Germinal center (tissue), 1 donor: ENCODE results near the gene PCSK6.

Experiments
- DNase-seq: peaks from one replicate; pipeline ENCODE4 v3.0.0; 2012; ENCODE audit warnings: mixed read lengths, low spot score

Gene PCSK6

DNA sequence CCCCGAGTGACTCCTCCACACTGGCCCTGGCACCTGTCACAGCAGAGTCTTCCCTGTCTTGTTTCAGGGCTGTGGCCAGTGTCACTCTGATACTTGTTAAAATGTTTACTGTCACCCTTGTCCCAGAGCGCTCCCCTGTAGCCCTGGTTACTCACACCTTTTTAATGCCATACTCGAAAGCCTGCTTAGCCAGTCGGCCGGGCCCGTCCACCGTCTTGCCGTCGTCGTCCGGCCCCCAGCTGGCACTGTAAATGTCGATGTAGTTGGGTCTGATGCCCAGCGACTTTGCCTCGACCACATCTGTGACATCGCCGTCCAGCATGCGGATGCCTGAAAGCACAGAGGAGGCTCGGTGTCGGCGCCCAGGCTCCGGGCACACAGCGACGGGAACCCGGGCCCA lies 91.3 kb downstream of the PCSK6 start:
- DNase-seq: no peak

DNA sequence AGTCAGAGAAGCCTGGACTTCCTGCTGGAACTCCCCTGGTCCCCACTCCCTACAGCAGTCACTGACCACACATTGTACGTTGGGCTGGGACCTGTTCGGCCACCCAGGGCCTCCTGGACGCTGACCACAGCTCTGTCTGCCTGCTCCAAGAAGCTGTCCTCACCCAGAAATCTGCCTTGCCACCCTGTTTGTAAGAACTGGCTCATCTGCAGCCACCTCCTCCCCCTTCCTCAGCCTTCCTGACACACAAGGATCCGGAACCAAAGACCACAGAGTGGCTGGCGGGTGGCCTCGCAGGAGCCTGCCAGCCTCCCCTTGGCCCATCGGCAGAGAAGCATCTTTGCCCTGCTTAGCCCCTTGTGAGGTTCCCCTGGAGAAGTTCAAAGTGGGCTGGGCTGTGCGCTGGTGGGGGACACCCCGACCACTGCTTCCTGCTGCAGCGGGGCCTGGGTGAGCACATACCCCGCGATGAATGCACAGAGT lies 91.9 kb downstream of the PCSK6 start:
- DNase-seq: no peak

DNA sequence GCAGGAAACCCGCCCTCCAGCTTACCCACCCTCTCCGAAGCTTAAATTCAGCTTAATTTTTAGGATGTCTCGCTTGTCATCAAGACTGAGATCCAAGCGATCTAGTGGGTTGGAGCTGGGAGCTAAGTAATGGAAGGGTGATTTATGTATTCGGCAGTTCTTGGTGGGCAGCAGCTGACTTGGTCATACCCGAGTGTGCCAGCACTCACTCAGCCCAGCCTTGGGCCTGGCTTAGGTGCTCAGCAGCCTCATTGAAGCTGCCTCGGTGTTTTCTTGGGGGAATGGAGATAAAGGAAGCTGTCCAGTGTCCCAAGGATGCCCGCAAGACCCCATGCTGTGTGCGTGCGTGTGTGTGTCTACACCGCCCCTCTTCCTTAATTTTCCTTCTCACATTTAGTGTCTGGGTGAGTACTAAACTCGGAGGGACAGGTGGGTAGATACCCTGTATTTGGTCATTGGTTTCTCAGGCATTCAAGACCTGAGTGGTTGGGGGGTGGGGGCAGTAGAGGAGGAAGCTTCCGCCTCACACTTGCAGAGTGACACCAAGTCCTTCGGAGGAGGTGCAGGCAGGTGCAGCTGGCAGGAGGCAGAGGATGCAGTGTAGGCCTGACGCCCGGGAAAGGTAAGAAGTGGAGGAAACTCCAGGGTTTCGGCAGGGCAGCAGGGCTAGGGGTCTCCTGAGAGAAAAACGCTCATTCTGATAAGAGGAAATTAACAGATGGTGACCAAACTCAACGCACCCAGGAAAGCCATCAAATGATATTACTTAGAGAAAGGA lies 92.8 kb downstream of the PCSK6 start:
- no peak for DNase-seq

DNA sequence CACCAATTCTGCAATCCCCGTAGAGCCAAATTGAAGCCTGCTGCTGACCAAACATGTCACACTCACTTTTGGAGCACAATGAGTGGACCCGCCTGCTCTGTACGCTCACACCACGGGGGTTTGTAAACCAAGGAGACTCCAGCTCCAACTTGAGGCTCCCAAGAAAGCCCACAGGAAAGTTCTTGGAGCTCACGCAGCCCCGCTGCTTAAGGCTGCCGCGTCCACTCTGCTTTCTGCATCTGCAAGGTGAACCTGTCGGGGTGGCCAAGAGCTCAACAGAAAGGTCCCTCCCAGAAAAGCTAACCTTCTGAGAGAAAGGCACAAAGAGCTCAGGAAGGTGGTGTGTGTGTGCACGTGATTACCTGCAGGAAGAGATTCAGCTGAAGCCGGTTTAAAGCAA lies 94.9 kb downstream of the PCSK6 start:
- no peak for DNase-seq

DNA sequence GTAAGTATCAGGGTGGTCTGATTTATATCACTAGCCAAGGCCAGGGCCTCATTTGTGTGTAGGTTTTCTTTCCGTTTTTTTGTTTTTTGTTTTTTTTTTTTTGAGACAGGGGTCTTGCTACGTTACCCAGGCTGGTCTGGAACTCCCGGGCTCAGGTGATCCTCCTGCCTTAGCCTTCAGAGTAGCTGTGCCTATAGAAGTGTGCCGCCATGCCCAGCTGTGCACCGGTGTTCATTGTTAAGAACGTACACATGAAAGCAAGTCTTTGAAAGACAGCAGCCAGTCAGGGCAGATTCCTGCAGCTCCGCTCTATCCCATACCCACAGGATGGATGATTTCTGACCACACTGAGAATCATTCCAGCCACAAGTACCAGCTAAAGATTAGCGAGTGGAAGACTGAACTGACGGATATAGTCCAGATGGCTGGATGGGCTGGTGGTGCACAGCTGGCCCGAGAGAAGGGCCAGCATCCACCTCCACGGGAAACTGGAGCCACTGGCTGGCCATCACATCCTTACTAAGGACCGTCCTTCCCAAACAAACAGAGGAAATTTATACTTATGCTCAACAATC lies 95.4 kb downstream of the PCSK6 start:
- no peak for DNase-seq

DNA sequence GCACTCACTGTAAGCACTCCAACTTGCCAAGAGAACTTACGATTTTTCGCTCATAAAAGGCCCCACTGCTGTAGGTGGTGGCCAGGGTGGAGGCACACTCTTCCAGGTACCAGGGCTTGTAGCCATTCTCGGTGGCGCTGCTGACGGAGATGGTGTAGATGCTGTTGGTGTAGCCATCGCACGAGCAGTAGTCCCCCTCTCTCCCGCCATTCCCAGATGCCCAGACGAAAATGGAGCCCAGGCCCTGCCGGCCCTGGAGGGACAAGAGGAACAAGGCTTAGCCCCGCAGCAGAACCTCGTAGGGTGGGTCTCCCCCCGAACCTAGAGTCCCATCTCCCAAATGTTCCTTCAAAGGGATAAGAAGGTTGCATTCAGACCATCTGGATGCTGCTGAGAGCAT lies 96.3 kb downstream of the PCSK6 start:
- DNase-seq: no peak

DNA sequence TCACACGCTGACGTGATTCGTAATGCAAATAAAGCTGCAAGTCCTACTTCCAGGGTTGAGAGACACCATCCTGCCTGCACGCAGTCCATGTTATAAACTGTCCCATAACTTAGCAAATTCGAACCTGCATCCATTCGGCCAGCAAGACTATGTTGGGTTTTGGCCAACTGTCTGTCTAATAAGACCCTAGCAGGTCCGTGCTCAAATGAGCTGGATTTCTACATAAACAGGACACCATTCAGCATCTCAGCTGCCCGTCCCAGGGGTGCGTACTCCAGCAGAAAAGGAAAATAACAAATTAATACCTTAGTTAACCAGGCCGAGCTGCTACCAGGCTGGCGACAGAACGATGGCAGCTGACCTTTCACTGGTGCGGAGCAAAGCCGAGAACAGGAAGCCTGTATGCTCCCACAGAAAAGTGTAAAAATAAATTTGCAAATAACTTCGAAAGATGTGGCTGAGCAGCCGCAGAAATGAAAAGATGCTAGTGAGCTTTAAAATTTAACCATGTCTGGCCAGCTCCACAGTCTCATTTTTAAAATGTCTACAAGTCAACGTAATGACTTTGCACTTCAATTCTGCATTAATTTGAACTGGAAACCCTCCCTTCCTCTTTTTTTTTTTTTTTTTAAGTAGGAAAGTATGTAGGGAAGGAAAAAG lies 97.4 kb downstream of the PCSK6 start:
- no peak for DNase-seq

DNA sequence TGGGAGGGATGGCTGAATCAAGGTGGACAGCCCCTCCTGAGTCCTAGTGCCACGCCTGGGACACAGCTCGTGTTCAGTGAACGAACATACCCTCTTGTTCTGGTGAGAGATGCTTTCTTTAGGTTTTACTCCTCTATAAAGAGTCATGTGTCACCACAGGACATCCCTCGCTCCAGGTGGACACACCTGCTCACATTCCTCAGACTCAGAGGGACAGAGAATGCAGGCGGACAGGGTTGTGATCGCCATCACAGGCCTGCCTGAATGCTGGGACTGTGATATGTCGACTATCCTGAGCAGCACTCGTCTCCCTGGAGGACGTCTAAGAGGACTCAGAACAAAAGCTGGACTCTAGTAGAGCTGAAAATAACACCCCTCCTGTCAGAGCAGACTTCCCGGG lies 98.1 kb downstream of the PCSK6 start:
- no peak for DNase-seq

DNA sequence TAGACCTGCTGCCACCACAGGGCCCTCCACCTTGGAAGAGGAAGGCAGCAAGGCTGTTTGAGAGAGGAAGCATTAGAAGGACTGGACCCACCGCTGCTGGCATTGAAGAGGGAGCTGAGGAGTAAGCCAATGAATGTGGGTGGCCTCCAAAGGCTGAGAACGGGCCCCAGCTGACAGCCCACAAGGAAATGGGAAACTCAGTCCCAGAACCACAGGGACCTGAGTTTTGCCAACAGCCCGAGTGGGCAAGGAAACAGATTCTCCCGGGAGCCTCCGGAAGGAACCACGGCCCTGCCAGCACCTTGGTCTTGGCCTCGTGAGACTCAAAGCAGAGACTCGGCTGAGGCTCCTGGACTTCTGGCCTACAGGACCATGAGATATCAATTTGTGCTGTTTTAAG lies 99.0 kb downstream of the PCSK6 start:
- no peak for DNase-seq

DNA sequence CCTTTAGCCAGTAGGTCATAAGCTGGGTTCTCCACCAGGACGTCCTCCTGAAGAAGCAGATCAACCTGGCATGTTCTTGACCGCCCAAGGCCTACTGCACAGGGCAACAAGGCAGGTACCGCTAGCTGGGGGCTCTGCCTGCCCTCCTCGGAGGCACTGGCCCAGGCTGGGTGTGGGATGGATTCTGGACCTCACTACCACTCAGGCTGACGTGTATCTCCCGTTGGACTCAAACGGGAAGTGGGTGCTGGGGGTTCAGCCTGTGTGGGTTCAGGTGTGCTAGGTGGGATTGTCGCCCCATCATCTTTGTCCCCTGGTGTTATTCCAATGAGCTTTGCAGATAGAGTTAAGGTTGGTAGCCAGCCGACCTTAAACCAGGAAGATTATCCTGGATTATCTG lies 99.4 kb downstream of the PCSK6 start:
- no peak for DNase-seq

DNA sequence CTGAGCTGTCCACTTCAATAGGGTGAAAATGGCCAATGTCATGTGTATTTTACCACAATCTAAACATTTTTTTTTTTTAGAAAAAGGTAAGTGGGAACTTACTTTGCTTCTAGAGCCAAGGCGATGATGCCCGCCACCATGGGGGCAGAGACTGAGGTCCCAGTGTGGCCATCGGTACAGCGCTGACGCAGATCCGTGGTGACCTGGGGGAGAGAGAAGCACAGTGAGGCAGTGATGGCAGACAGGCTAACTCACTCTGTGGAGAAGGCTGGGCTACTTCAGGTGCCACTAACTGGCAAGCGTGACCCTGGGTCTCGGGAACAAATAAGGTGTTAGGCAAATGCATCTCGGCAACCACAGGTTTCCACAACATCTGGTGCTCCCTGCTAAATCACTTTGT lies 100.1 kb downstream of the PCSK6 start:
- DNase-seq: no peak

DNA sequence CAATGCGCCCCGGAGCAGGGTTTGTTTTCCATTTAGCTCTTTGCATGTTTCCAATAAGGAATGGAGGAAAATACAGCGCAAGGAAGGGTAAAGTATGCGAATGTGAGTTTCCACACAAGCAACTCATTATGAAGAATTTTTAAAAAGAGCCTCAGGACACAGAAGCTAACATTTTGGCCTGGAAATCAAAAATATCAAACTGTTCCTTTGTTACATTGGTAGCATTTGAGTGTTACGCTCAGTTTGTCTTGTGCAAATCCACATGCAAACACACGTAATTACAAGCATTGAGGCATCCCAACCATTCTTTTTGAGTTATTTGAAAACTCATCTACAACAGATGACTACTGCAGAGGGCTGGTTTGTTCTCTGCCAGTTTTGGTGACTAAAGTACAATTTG lies 101.5 kb downstream of the PCSK6 start:
- no peak for DNase-seq

DNA sequence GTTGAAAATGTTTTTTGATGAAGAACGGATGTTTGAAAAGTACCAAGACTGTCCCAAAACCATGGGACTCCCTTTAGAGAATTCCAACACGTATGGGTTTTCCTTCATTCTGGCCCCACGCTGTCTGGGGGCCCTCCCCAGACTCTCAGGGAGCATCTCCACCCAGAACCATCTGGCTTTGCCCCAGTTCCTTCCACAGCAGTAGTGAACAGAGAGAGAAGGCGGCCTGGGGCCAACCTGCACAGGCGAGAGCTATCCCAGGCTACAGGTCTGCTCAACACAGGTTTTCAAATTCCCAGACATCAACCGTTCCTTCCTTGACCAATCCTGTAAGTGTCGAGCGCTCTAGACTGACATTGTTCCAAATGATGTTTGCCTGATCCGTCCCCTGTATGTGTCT lies 101.9 kb downstream of the PCSK6 start:
- DNase-seq: no peak

DNA sequence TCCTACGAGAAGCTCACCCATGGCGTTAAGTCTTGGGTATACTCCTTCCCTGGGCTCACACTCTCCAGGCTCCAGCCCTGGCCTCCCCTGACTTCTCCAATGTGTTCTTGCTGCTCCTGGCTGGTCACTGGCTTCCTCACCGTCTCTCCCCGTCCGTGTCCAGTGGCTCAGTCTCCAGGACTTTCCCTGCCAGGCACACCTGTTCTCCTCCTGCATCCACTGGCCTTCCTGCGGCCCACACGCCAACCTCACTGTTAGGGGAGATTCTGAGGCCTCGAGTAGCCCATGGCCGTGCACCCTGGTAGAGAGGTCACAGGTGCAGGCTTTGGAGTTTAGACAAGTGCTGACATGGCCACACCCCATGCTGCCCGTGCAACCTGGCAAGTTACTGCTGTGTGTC lies 102.5 kb downstream of the PCSK6 start:
- no peak for DNase-seq

DNA sequence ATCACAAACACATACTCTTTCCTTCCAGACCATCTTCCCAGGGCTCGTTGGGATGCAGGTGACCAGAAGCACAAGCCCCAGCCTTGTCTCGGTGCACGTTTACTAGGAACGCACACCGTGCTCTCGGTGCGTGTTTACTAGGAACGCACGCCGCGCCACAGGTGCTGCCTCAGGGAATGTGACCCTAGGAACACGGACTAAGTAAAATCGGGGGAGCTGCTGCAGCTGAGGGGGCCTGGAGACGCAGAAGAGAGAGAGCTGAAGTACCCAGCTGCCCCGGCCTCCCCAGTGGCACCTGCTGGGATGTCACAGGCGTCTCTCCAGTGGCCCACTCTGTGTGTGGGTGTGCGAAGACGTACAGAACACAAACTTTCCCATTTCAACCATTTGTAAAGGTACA lies 103.5 kb downstream of the PCSK6 start:
- DNase-seq: no peak

DNA sequence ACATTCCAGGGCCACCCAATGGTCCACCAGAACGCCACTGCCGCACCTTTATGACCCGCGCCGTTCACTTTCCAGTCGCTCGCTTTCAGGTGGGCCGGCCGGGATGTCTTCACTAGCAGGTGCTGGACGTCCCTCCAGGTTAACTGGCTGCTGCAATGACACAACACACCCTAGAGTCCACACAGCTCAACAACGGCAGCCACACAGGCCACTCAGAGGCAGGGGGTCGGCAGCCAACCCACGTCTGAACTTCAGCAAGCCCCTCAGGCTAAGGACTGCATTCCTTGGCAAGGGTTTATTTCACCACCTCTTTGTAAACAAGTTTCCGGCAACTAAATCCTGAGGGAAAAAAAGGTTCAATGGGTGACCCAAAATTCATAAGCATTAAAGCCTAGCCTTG lies 105.2 kb downstream of the PCSK6 start:
- DNase-seq: no peak

DNA sequence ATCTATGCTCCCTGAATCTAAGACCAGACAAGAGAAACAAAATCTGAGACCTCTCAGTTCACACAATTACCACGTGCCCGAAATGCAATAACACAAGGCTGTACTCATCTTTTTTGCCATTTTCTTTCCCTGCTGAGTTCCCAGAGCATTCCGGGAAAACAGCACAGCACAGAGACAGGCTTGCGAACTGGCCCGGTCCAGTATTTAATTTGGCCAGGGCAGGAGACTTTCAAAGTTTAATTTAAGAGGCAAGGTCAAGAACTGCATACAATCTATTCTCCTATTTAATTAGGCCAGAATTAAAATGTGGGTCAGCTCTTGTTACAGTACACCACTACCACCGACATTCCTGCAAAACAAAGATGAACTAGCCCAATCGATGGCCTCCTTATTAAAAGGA lies 107.0 kb downstream of the PCSK6 start:
- DNase-seq: no peak

DNA sequence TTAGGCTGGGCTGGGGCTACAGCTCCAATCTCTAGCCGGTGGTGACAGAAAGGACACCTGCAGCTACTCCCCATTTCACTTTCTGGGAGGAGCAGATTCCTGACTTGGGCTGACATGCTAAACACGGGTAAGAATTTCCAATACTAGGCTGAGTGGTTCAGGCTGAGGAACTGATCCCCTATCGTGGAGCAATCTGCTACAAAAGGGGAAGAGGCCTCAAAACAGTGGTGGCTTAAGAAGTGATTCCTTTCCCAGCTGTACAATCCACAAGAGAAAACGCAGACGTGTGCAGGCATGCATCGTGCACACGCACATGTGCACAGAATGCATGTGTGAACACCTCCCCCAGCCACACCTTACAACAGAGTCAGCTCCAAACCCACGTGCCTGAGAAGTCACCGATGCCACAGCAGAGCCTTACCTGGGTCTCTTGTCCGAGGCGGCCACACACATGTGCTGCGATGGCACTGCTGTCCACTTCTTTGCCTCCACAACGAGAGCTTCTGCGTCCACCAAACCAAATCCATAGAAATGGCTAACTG lies 107.8 kb downstream of the PCSK6 start:
- DNase-seq: no peak

DNA sequence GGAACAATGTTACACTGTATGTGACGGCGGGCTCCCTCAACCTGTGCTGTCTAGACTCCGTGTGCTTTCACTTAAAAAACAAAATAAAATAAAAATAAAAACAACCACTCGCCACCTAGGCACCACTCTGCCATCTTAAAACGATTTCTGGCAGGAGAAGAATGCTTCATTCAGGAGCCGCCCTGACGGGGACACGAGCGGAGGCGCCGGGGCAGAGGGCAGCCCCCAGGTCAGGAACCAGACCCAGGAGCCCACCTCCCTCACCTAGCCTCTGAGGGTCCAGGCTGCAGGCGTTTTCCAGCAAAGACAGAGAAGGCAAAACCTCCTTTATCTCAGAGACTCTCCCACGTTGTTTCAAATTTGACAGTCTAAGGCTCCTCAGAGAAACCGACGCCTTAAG lies 109.4 kb downstream of the PCSK6 start:
- no peak for DNase-seq

DNA sequence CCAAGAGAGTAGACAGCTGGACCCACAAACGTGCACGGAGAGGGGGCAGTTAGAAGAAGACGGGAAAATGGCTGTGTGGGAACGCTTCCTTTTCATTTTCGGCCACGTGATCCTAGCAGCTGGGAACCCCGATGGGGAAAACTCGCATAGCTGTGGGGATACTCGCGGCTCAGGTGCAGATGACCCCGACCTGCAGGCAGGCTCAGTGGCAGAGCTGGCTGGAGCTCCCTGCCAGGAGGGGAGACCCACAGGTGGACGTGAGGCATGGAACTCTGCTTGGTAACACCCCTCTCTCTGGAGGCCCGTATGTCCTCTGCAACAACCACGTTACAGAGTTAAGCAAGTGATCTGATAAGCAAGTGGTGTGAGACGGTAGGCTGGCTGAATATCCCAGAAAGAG lies 109.9 kb downstream of the PCSK6 start:
- no peak for DNase-seq

DNA sequence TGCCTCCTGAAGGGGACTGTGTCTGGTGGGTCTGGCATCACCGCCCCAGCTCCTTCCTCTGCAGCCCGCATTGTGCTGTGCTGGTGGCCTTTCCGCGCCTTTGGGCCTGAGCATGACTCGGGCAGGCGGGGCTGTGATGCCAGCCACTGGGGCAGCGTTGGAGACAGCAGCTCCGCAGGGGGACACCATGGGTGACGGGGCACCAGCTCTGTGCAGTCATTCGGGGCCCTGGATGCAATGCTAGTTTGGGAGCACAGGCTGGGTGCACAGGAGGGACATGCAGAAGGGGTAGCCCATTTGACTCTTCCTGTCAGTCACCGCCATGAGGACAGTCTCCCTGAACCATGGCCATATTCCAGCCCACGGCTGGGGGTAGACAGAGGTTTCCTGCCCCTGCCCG lies 110.6 kb downstream of the PCSK6 start:
- DNase-seq: no peak

DNA sequence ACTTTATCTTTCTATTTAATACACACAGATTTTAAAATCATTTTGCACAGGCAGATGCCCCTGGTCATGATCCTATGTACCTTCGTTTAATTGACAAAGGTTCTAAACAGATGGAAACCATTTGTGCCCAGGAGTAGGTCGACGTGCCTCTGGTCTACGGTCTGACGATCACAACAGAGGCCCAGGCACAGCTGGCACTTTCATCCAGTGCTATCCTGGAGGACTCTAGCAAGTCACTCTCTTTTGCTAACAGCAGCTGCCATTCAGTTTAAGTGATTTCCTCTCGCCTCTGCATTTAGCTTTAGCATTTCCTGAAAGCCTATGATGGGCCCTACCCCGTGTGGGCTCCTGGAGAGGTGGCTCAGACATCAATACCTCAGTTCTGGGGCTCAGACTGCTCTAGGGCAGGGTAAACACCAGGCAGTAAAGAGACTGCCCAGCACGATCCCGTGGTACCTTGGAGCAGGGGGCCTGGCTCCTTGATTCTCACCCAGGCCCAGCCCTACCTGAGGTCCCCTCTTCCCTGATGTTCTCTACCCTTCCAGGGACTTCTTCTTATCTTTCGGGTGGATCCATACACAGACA lies 111.2 kb downstream of the PCSK6 start:
- DNase-seq: no peak
